Prostate gland (tissue), 2 donors: ENCODE results near the gene KLHL26. TPM values are rescaled to one million over a fixed set of nuclear protein-coding genes. Genes with fewer than 3 reads are reported as not detected.

Experiments
- DNase-seq: peaks from one replicate; pipeline ENCODE4 v3.0.0-alpha.2; 2019; ENCODE audit warnings: low spot score
- H3K27ac ChIP-seq, 2 donors: fragments of 200-600 bp; sonication (generic); 2 replicates each; pipeline ENCODE4 v1.5.1; 2017 to 2019
- H3K27me3 ChIP-seq: fragments of 200-600 bp; sonication (generic); replicated peaks from 2 replicates; pipeline ENCODE4 v1.5.1; 2019; ENCODE audit not compliant: insufficient read depth
- H3K36me3 ChIP-seq, 2 donors: fragments of 200-600 bp; sonication (generic); 1 replicate in 1 of 2; 2 replicates in 1 of 2; pipeline versions ENCODE4 v1.5.1 to v1.8.1; 2017 to 2019
- H3K4me1 ChIP-seq: fragments of 200-600 bp; sonication (generic); replicated peaks from 2 replicates; pipeline ENCODE4 v1.5.1; 2019
- H3K4me3 ChIP-seq, 2 donors: fragments of 200-600 bp; sonication (generic); 2 replicates each; pipeline ENCODE4 v1.5.1; 2017 to 2019
- H3K9me3 ChIP-seq: fragments of 200-600 bp; sonication (generic); 2 replicates; pipeline ENCODE4 v1.5.1; 2017
- POLR2A ChIP-seq: fragments of 450-650 bp; IDR thresholded peaks from one replicate; pipeline ENCODE4 v1.6.1; 2016; ENCODE audit warnings: antibody characterized with exemption, mild to moderate bottlenecking
- POLR2AphosphoS5 ChIP-seq: sonication (generic); formaldehyde crosslinking; IDR thresholded peaks from one replicate; pipeline ENCODE4 v1.6.1; 2017; ENCODE audit warnings: antibody characterized with exemption
- WGBS: methylation state at CpG from one replicate; pipeline ENCODE4 v1.1.5; 2018; 5-methylcytosine and 5-hydroxymethylcytosine counted together
- intact Hi-C: fragments of 100-400 bp; cut with DNase I; formaldehyde crosslinking; loops from one replicate; pipeline ENCODE4 v1.14.2; 2022
- total RNA-seq, 2 donors: library from RNA; depleted of rRNA; stranded (reverse); fragments of >200 nt; gene quantifications; one replicate each; pipeline ENCODE4 v1.1.0, GENCODE V29; 2016
- TF ChIP-seq, protein P1 (sequence below), 4 experiments: fragments of 200-600 bp in 2 of 4; fragments of 450-650 bp in 2 of 4; sonication (generic) in 2 of 4; IDR thresholded peaks; 1 replicate in 3 of 4; 2 replicates in 1 of 4; pipeline ENCODE4 v1.5.1; 2016 to 2019; ENCODE audit warnings: antibody characterized with exemption in 4 of 4, mild to moderate bottlenecking in 2 of 4, moderate library complexity in 2 of 4

KLHL26 gene
- total RNA-seq, 2 donors from 2014 or later, result 9.1 to 18.4 TPM

GRCh38 chr19:18645035-18645511, 8.2 kb downstream of the KLHL26 start:
- Histone ChIP-seq H3K9me3 (no peaks in the 10 kb centered on the region), H3K27me3 (no peaks in the 10 kb centered on the region), H3K4me3 (no peak overlapping the region), H3K36me3 (no peaks in the 10 kb centered on the region), H3K4me1 (peaks cover 4% of the 10 kb centered on the region), H3K27ac (no peak overlapping the region)
- TF ChIP-seq, protein P1, sequence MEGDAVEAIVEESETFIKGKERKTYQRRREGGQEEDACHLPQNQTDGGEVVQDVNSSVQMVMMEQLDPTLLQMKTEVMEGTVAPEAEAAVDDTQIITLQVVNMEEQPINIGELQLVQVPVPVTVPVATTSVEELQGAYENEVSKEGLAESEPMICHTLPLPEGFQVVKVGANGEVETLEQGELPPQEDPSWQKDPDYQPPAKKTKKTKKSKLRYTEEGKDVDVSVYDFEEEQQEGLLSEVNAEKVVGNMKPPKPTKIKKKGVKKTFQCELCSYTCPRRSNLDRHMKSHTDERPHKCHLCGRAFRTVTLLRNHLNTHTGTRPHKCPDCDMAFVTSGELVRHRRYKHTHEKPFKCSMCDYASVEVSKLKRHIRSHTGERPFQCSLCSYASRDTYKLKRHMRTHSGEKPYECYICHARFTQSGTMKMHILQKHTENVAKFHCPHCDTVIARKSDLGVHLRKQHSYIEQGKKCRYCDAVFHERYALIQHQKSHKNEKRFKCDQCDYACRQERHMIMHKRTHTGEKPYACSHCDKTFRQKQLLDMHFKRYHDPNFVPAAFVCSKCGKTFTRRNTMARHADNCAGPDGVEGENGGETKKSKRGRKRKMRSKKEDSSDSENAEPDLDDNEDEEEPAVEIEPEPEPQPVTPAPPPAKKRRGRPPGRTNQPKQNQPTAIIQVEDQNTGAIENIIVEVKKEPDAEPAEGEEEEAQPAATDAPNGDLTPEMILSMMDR (IDR thresholded peaks at IDR 0.05), result no peak
- WGBS, result 76% methylated on average over 13 of the region's 13 CpGs
- intact Hi-C loops, result no loop called here
- DNase-seq, result no peak

GRCh38 chr19:18646535-18647370, 9.9 kb downstream of the KLHL26 start:
- H3K4me3 ChIP-seq, result no peak overlapping the region
- H3K36me3 ChIP-seq, result no peaks in the 10 kb centered on the region
- H3K27me3 ChIP-seq, result no peaks in the 10 kb centered on the region
- TF ChIP-seq POLR2AphosphoS5 (no peak), POLR2A (no peak)
- TF ChIP-seq, protein P1 (IDR thresholded peaks at IDR 0.05), result no peak
- H3K4me1 ChIP-seq, result peaks cover 4% of the 10 kb centered on the region
- DNase-seq, result no peak
- WGBS, result 88% methylated on average over 33 of the region's 34 CpGs
- H3K27ac ChIP-seq, result no peak overlapping the region
- intact Hi-C loops, result no loop called here
- H3K9me3 ChIP-seq, result no peaks in the 10 kb centered on the region

GRCh38 chr19:18647371-18647767, 10.5 kb downstream of the KLHL26 start:
- 82% methylated on average over 1 of the region's 1 CpG for WGBS
- intact Hi-C loops, result no loop called here
- H3K4me1 ChIP-seq, result peaks cover 4% of the 10 kb centered on the region

GRCh38 chr19:18647807-18648206, 11.0 kb downstream of the KLHL26 start:
- no peak overlapping the region for H3K27ac ChIP-seq
- no peaks in the 10 kb centered on the region for H3K27me3 ChIP-seq
- H3K36me3 ChIP-seq, result no peaks in the 10 kb centered on the region
- WGBS, result 97% methylated on average over 10 of the region's 10 CpGs
- no peak for TF ChIP-seq POLR2A
- TF ChIP-seq POLR2AphosphoS5, result no peak
- TF ChIP-seq, protein P1 (IDR thresholded peaks at IDR 0.05), result no peak
- intact Hi-C loops, result no loop called here
- H3K4me1 ChIP-seq, result peaks cover 4% of the 10 kb centered on the region
- H3K4me3 ChIP-seq, result no peak overlapping the region
- no peak for DNase-seq
- no peaks in the 10 kb centered on the region for H3K9me3 ChIP-seq

More at GRCh38 chr19:18647371-18647767, 10.5 kb downstream of the KLHL26 start:
- Histone ChIP-seq H3K27me3 (no peaks in the 10 kb centered on the region), H3K9me3 (no peaks in the 10 kb centered on the region), H3K4me3 (no peak overlapping the region), H3K27ac (no peak overlapping the region), H3K36me3 (no peaks in the 10 kb centered on the region)
- DNase-seq, result no peak
- TF ChIP-seq, protein P1 (IDR thresholded peaks at IDR 0.05), result no peak
- no peak for TF ChIP-seq POLR2A

DNA sequence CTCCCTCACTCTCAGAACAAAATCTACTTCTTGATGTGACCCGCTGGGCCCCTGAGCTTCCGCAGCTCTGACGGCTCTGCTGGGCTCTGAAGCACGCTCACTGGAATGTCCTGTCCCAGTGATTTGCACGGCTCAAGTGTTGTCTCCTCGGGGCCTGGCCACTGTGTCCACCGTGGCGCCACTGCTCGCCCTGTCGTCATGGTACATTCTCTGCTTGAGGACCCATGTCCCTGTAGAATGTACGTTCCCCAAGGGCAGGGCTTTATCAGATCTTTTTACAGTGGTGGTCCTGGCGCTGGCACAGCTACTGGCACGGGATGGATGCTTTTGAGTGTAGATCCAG, 12.1 kb downstream of the KLHL26 start:
- 40% methylated on average over 13 of the region's 13 CpGs for WGBS
- TF ChIP-seq, protein P1 (IDR thresholded peaks at IDR 0.05), result no peak
- TF ChIP-seq POLR2AphosphoS5 (no peak), POLR2A (no peak)
- intact Hi-C loops, result no loop called here
- Histone ChIP-seq H3K27ac (peak overlapping the region; percentile 59 to 61), H3K27me3 (no peaks in the 10 kb centered on the region), H3K4me1 (peaks cover 4% of the 10 kb centered on the region), H3K4me3 (no peak overlapping the region), H3K36me3 (no peaks in the 10 kb centered on the region), H3K9me3 (no peaks in the 10 kb centered on the region)
- no peak for DNase-seq
